GM19452 (cell line): ENCODE data around the gene TNIP3.
"Not testable (repeated sequence)": the region's sequence is repeated elsewhere in the genome, so short reads cannot be mapped to it uniquely, and the experiment has no call there.

ENCODE experiments used
- ATAC-seq: cut with Tn5 transposase; IDR thresholded peaks from one replicate; pipeline ENCODE4 v1.9.1; 2021; ENCODE audit not compliant: unreplicated experiment

TNIP3 gene

GRCh38 chr4:121180558-121180957 lies 16.4 kb upstream of the TNIP3 start:
- no peak for ATAC-seq

GRCh38 chr4:121177246-121178137 lies 13.4 kb upstream of the TNIP3 start:
- no peak for ATAC-seq

- no peak for ATAC-seq
Measured at GRCh38 chr4:121176082-121176934, 12.2 kb upstream of the TNIP3 start.

GRCh38 chr4:121171477-121171876 lies 7.4 kb upstream of the TNIP3 start:
- not testable (repeated sequence) for ATAC-seq

- ATAC-seq: peak; percentile 85
Measured at GRCh38 chr4:121168446-121169281, 4.5 kb upstream of the TNIP3 start.

- no peak for ATAC-seq
Measured at GRCh38 chr4:121166976-121167375, 2.9 kb upstream of the TNIP3 start.

GRCh38 chr4:121165206-121165605 lies 1.1 kb upstream of the TNIP3 start:
- ATAC-seq: no peak

GRCh38 chr4:121156822-121157769 lies 7.0 kb downstream of the TNIP3 start:
- ATAC-seq: no peak

GRCh38 chr4:121155893-121156292 lies 8.2 kb downstream of the TNIP3 start:
- ATAC-seq: no peak

- no peak for ATAC-seq
Measured at GRCh38 chr4:121154103-121154515, 10.0 kb downstream of the TNIP3 start.

- no peak for ATAC-seq
Measured at GRCh38 chr4:121151942-121152341, 12.2 kb downstream of the TNIP3 start.

- no peak for ATAC-seq
Measured at GRCh38 chr4:121150486-121150885, 13.6 kb downstream of the TNIP3 start.

GRCh38 chr4:121150003-121150402 lies 14.1 kb downstream of the TNIP3 start:
- ATAC-seq: no peak

- no peak for ATAC-seq
Measured at GRCh38 chr4:121148621-121149020, 15.5 kb downstream of the TNIP3 start.

- no peak for ATAC-seq
Measured at GRCh38 chr4:121148000-121148399, 16.1 kb downstream of the TNIP3 start.

GRCh38 chr4:121146530-121146929 lies 17.6 kb downstream of the TNIP3 start:
- ATAC-seq: no peak

- no peak for ATAC-seq
Measured at GRCh38 chr4:121145430-121145829, 18.7 kb downstream of the TNIP3 start.

GRCh38 chr4:121144021-121144420 lies 20.1 kb downstream of the TNIP3 start:
- ATAC-seq: no peak

GRCh38 chr4:121143131-121143530 lies 21.0 kb downstream of the TNIP3 start:
- ATAC-seq: no peak
